Breast epithelium (tissue), 3 donors: ENCODE results near the gene DOCK3.
"Not testable (repeated sequence)": the region's sequence is repeated elsewhere in the genome, so short reads cannot be mapped to it uniquely, and the experiment has no call there.

Experiments used
- POLR2A ChIP-seq: fragments of 450-650 bp; IDR thresholded peaks from one replicate; pipeline ENCODE4 v1.6.1; 2016; ENCODE audit warnings: antibody characterized with exemption, mild to moderate bottlenecking, moderate library complexity
- POLR2AphosphoS5 ChIP-seq, 3 donors: sonication (generic); formaldehyde crosslinking; IDR thresholded peaks; one replicate each; pipeline ENCODE4 v1.6.1; 2017; ENCODE audit warnings: antibody characterized with exemption in 3 of 3
- TF ChIP-seq, protein P1 (sequence below), 3 donors: fragments of 450-650 bp; IDR thresholded peaks; one replicate each; pipeline ENCODE4 v1.5.1; 2016 to 2017; ENCODE audit warnings: antibody characterized with exemption in 3 of 3, mild to moderate bottlenecking in 3 of 3, moderate library complexity in 3 of 3

GRCh38 chr3:50978586-50978985 is 303.9 kb downstream of the DOCK3 start:
- TF ChIP-seq, protein P1, sequence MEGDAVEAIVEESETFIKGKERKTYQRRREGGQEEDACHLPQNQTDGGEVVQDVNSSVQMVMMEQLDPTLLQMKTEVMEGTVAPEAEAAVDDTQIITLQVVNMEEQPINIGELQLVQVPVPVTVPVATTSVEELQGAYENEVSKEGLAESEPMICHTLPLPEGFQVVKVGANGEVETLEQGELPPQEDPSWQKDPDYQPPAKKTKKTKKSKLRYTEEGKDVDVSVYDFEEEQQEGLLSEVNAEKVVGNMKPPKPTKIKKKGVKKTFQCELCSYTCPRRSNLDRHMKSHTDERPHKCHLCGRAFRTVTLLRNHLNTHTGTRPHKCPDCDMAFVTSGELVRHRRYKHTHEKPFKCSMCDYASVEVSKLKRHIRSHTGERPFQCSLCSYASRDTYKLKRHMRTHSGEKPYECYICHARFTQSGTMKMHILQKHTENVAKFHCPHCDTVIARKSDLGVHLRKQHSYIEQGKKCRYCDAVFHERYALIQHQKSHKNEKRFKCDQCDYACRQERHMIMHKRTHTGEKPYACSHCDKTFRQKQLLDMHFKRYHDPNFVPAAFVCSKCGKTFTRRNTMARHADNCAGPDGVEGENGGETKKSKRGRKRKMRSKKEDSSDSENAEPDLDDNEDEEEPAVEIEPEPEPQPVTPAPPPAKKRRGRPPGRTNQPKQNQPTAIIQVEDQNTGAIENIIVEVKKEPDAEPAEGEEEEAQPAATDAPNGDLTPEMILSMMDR (IDR thresholded peaks at IDR 0.05): not testable (repeated sequence)
- not testable (repeated sequence) for TF ChIP-seq POLR2AphosphoS5 (IDR thresholded peaks at IDR 0.05); POLR2A
